Liver (tissue), 9 donors: ENCODE data around the gene CSTF3. TPM values are rescaled to one million over a fixed set of nuclear protein-coding genes. Genes with fewer than 3 reads are reported as not detected.

ENCODE experiments used
- DNase-seq: peaks from one replicate; pipeline ENCODE4 v3.0.0-alpha.2; 2017; ENCODE audit warnings: low spot score
- H3K27ac ChIP-seq, 2 donors: one replicate each; pipeline ENCODE4 v1.7.0; 2013; ENCODE audit warnings: inconsistent platforms in 2 of 2, low read length in 2 of 2, control low read depth in 1 of 2, low read depth in 1 of 2, mild to moderate bottlenecking in 1 of 2
- H3K27me3 ChIP-seq, 4 donors: one replicate each; pipeline versions ENCODE4 v1.6.1 to v1.7.0; 2013; ENCODE audit warnings: low read length in 3 of 4, inconsistent platforms in 1 of 4, mild to moderate bottlenecking in 1 of 4, moderate library complexity in 1 of 4; ENCODE audit not compliant: control insufficient read depth in 4 of 4, insufficient read depth in 4 of 4
- H3K36me3 ChIP-seq, 4 donors: one replicate each; pipeline versions ENCODE4 v1.6.1 to v1.7.0; 2013; ENCODE audit warnings: low read length in 3 of 4, mild to moderate bottlenecking in 3 of 4, low read depth in 1 of 4, moderate library complexity in 1 of 4; ENCODE audit not compliant: control insufficient read depth in 4 of 4, insufficient read depth in 3 of 4
- H3K4me1 ChIP-seq, 4 donors: one replicate each; pipeline versions ENCODE4 v1.6.1 to v1.7.0; 2013; ENCODE audit warnings: low read length in 3 of 4, mild to moderate bottlenecking in 3 of 4, moderate library complexity in 1 of 4; ENCODE audit not compliant: control insufficient read depth in 4 of 4, insufficient read depth in 4 of 4
- H3K4me3 ChIP-seq, 3 donors: one replicate each; pipeline versions ENCODE4 v1.6.1 to v1.7.0; 2013; ENCODE audit warnings: low read length in 3 of 3, control low read depth in 1 of 3, low read depth in 1 of 3, mild to moderate bottlenecking in 1 of 3
- H3K9ac ChIP-seq, 2 donors: one replicate each; pipeline ENCODE4 v1.7.0; 2013; ENCODE audit warnings: low read length in 2 of 2, mild to moderate bottlenecking in 2 of 2, moderate library complexity in 2 of 2, control low read depth in 1 of 2, low read depth in 1 of 2
- H3K9me3 ChIP-seq, 4 donors: one replicate each; pipeline versions ENCODE4 v1.6.1 to v1.7.0; 2013; ENCODE audit warnings: low read length in 3 of 4; ENCODE audit not compliant: control insufficient read depth in 4 of 4
- EGR1 ChIP-seq, 2 donors: IDR thresholded peaks; 2 replicates each; pipeline ENCODE4 v1.6.1; 2016 to 2018; ENCODE audit warnings: antibody characterized with exemption in 2 of 2, low read depth in 2 of 2
- FOXA1 ChIP-seq: IDR thresholded peaks from 2 replicates; pipeline ENCODE4 v1.6.1; 2016; ENCODE audit warnings: antibody characterized with exemption
- FOXA2 ChIP-seq: IDR thresholded peaks from 2 replicates; pipeline ENCODE4 v1.6.1; 2016; ENCODE audit warnings: antibody characterized with exemption
- GABPA ChIP-seq, 2 donors: IDR thresholded peaks in 1 of 2; conservative IDR thresholded peaks in 1 of 2; 2 replicates each; pipeline ENCODE4 v1.6.1; 2016; ENCODE audit warnings: antibody characterized with exemption in 2 of 2, mild to moderate bottlenecking in 1 of 2, moderate library complexity in 1 of 2
- HNF4A ChIP-seq, 2 donors: conservative IDR thresholded peaks; 2 replicates each; pipeline ENCODE4 v1.6.1; 2016; ENCODE audit warnings: antibody characterized with exemption in 2 of 2, mild to moderate bottlenecking in 2 of 2
- HNF4G ChIP-seq: IDR thresholded peaks from 2 replicates; pipeline ENCODE4 v1.6.1; 2016; ENCODE audit warnings: antibody characterized with exemption
- JUND ChIP-seq, 2 donors: IDR thresholded peaks; 2 replicates each; pipeline ENCODE4 v1.6.1; 2016; ENCODE audit warnings: antibody characterized with exemption in 2 of 2
- NR2F2 ChIP-seq: IDR thresholded peaks from 2 replicates; pipeline ENCODE4 v1.6.1; 2016; ENCODE audit warnings: antibody characterized with exemption
- RAD21 ChIP-seq, 2 donors: IDR thresholded peaks; 2 replicates each; pipeline ENCODE4 v1.6.1; 2016; ENCODE audit warnings: antibody characterized with exemption in 2 of 2, mild to moderate bottlenecking in 2 of 2
- RXRA ChIP-seq, 2 donors: IDR thresholded peaks; 2 replicates each; pipeline ENCODE4 v1.6.1; 2017 to 2018; ENCODE audit warnings: antibody characterized with exemption in 2 of 2, mild to moderate bottlenecking in 1 of 2
- SP1 ChIP-seq: IDR thresholded peaks from 2 replicates; pipeline ENCODE4 v1.6.1; 2018; ENCODE audit warnings: antibody characterized with exemption, mild to moderate bottlenecking
- TAF1 ChIP-seq: conservative IDR thresholded peaks from 2 replicates; pipeline ENCODE4 v1.6.1; 2016; ENCODE audit warnings: antibody characterized with exemption, mild to moderate bottlenecking
- YY1 ChIP-seq: IDR thresholded peaks from 2 replicates; pipeline ENCODE4 v1.6.1; 2016; ENCODE audit warnings: antibody characterized with exemption, mild to moderate bottlenecking
- WGBS: extraction: QIAGEN DNeasy Blood & Tissue Kit; methylation state at CpG from one replicate; pipeline ENCODE4 v1.1.7; 2013; 5-methylcytosine and 5-hydroxymethylcytosine counted together
- polyA plus RNA-seq, 2 donors: library from polyadenylated mRNA; stranded (reverse) in 1 of 2; unstranded in 1 of 2; fragments of 200-250 nt in 1 of 2; fragments of >200 nt in 1 of 2; fragmentation: Nextera tagmentation in 1 of 2; extraction: Ambion mirVana in 1 of 2; gene quantifications; one replicate each; pipeline versions ENCODE4 v1.2.1 to v1.2.3, GENCODE V29; 2013 to 2015
- total RNA-seq, 2 donors: library from RNA; depleted of rRNA; stranded (reverse); fragments of >200 nt; gene quantifications; one replicate each; pipeline ENCODE4 v1.2.3, GENCODE V29; 2014
- TF ChIP-seq, protein P1 (sequence below): fragments of 150-350 bp; IDR thresholded peaks from 2 replicates; pipeline ENCODE4 v1.5.1; 2017; ENCODE audit warnings: improper control_type of control experiment, low read depth, low read length; ENCODE audit not compliant: missing input control
- TF ChIP-seq, protein P2 (sequence below): IDR thresholded peaks from 2 replicates; pipeline ENCODE4 v1.6.1; 2016; ENCODE audit warnings: antibody characterized with exemption
- TF ChIP-seq, protein P3 (sequence below): IDR thresholded peaks from 2 replicates; pipeline ENCODE4 v1.6.1; 2016; ENCODE audit warnings: antibody characterized with exemption
- TF ChIP-seq, protein P4 (sequence below): IDR thresholded peaks from 2 replicates; pipeline ENCODE4 v1.6.1; 2016; ENCODE audit warnings: antibody characterized with exemption, mild to moderate bottlenecking
- TF ChIP-seq, protein P5 (sequence below): IDR thresholded peaks from 2 replicates; pipeline ENCODE4 v1.6.1; 2016; ENCODE audit warnings: antibody characterized with exemption
- donor health status: healthy.
- donor health status: healthy.
- donor health status: healthy.
- donor health status: healthy.
- donor health status: healthy.

CSTF3 gene
- total and polyA plus RNA-seq, 4 donors, result 7.9 to 20.8 (median 12.3) TPM

DNA sequence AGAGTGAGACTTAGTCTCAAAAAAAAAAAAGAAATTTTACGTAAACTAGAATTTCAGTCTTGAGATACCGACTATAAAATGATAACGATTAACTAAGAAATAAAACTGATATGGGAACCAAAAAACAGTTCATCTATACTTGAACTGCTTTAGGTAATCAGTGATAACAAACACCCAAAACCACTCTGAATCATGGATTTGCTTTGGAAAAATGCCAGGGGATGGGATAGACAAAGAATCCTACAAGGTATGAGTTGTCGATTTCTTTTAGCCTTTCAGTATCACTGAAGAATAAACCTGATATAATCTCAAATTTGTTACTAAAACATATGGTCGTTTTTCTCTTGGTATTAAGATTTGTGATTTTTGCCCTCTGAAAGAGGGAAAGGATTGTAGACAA is 13.7 kb downstream of the CSTF3 start:
- Histone ChIP-seq H3K9me3 (no peaks in the 10 kb centered on the region), H3K9ac (no peak overlapping the region), H3K27me3 (no peaks in the 10 kb centered on the region), H3K27ac (no peak overlapping the region), H3K4me1 (peaks cover 3 to 7% (median 6%) of the 10 kb centered on the region in 4 donors), H3K36me3 (peaks cover 0 to 3% (median 1%) of the 10 kb centered on the region in 4 donors), H3K4me3 (no peak overlapping the region)
- no peak for DNase-seq
- WGBS, result 52% methylated on average over 5 of the region's 5 CpGs
- TF ChIP-seq, protein P1, sequence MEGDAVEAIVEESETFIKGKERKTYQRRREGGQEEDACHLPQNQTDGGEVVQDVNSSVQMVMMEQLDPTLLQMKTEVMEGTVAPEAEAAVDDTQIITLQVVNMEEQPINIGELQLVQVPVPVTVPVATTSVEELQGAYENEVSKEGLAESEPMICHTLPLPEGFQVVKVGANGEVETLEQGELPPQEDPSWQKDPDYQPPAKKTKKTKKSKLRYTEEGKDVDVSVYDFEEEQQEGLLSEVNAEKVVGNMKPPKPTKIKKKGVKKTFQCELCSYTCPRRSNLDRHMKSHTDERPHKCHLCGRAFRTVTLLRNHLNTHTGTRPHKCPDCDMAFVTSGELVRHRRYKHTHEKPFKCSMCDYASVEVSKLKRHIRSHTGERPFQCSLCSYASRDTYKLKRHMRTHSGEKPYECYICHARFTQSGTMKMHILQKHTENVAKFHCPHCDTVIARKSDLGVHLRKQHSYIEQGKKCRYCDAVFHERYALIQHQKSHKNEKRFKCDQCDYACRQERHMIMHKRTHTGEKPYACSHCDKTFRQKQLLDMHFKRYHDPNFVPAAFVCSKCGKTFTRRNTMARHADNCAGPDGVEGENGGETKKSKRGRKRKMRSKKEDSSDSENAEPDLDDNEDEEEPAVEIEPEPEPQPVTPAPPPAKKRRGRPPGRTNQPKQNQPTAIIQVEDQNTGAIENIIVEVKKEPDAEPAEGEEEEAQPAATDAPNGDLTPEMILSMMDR, result no peak
- TF ChIP-seq HNF4G (no peak), EGR1 (IDR thresholded peaks at IDR 0.05; ENCODE audit: low read depth in 2 of 2) (no peak), NR2F2 (no peak), RXRA (IDR thresholded peaks at IDR 0.05) (no peak), YY1 (no peak), FOXA2 (no peak), TAF1 (no peak), FOXA1 (no peak), SP1 (no peak), HNF4A (conservative IDR thresholded peaks at IDR 0.05) (no peak), RAD21 (IDR thresholded peaks at IDR 0.05) (no peak), JUND (IDR thresholded peaks at IDR 0.05) (no peak), GABPA (IDR thresholded peaks at IDR 0.05 in 1 of 2, conservative IDR thresholded peaks at IDR 0.05 in 1 of 2) (no peak)
- TF ChIP-seq, protein P2, sequence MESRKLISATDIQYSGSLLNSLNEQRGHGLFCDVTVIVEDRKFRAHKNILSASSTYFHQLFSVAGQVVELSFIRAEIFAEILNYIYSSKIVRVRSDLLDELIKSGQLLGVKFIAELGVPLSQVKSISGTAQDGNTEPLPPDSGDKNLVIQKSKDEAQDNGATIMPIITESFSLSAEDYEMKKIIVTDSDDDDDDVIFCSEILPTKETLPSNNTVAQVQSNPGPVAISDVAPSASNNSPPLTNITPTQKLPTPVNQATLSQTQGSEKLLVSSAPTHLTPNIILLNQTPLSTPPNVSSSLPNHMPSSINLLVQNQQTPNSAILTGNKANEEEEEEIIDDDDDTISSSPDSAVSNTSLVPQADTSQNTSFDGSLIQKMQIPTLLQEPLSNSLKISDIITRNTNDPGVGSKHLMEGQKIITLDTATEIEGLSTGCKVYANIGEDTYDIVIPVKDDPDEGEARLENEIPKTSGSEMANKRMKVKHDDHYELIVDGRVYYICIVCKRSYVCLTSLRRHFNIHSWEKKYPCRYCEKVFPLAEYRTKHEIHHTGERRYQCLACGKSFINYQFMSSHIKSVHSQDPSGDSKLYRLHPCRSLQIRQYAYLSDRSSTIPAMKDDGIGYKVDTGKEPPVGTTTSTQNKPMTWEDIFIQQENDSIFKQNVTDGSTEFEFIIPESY, result no peak
- TF ChIP-seq, protein P3, sequence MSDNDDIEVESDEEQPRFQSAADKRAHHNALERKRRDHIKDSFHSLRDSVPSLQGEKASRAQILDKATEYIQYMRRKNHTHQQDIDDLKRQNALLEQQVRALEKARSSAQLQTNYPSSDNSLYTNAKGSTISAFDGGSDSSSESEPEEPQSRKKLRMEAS, result no peak
- TF ChIP-seq, protein P4, sequence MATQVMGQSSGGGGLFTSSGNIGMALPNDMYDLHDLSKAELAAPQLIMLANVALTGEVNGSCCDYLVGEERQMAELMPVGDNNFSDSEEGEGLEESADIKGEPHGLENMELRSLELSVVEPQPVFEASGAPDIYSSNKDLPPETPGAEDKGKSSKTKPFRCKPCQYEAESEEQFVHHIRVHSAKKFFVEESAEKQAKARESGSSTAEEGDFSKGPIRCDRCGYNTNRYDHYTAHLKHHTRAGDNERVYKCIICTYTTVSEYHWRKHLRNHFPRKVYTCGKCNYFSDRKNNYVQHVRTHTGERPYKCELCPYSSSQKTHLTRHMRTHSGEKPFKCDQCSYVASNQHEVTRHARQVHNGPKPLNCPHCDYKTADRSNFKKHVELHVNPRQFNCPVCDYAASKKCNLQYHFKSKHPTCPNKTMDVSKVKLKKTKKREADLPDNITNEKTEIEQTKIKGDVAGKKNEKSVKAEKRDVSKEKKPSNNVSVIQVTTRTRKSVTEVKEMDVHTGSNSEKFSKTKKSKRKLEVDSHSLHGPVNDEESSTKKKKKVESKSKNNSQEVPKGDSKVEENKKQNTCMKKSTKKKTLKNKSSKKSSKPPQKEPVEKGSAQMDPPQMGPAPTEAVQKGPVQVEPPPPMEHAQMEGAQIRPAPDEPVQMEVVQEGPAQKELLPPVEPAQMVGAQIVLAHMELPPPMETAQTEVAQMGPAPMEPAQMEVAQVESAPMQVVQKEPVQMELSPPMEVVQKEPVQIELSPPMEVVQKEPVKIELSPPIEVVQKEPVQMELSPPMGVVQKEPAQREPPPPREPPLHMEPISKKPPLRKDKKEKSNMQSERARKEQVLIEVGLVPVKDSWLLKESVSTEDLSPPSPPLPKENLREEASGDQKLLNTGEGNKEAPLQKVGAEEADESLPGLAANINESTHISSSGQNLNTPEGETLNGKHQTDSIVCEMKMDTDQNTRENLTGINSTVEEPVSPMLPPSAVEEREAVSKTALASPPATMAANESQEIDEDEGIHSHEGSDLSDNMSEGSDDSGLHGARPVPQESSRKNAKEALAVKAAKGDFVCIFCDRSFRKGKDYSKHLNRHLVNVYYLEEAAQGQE, result no peak
- TF ChIP-seq, protein P5, sequence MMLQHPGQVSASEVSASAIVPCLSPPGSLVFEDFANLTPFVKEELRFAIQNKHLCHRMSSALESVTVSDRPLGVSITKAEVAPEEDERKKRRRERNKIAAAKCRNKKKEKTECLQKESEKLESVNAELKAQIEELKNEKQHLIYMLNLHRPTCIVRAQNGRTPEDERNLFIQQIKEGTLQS, result no peak
